WTC11 (cell line): Measurements from ENCODE around the gene ERMAP. TPM values are rescaled to one million over a fixed set of nuclear protein-coding genes. Genes with fewer than 3 reads are reported as not detected.
"Not testable (repeated sequence)": the region's sequence is repeated elsewhere in the genome, so short reads cannot be mapped to it uniquely, and the experiment has no call there.

ENCODE experiments used
- ATAC-seq: fragments of 200-7000 bp; cut with Tn5 transposase; 2 replicates; pipeline ENCODE4 v1.10.0; 2021; ENCODE audit warnings: mild to moderate bottlenecking, moderate library complexity
- CTCF ChIA-PET: fragments of 300-600 bp; sonication (Branson Sonifier 250); formaldehyde crosslinking; loops from one replicate; lab custom pipeline; 2021; ENCODE audit warnings: antibody characterized with exemption; lab: Charles Lee
- POLR2A ChIA-PET: fragments of 350-600 bp; sonication (Branson Sonifier 250); formaldehyde crosslinking; loops from one replicate; lab custom pipeline; 2021; ENCODE audit warnings: antibody characterized with exemption; lab: Charles Lee
- DNase-seq: peaks from one replicate; pipeline ENCODE4 v3.0.0; 2021; ENCODE audit warnings: low spot score
- H3K27ac Mint-ChIP-seq: 2 replicates; pipeline ENCODE4 v1.8.0; 2021; ENCODE audit warnings: mixed read lengths
- H3K27me3 Mint-ChIP-seq: 2 replicates; pipeline ENCODE4 v1.8.0; 2021; ENCODE audit warnings: low read depth, mild to moderate bottlenecking, moderate library complexity, mixed read lengths
- H3K36me3 Mint-ChIP-seq: 2 replicates; pipeline ENCODE4 v1.8.0; 2021; ENCODE audit warnings: mixed read lengths
- H3K4me1 Mint-ChIP-seq: 2 replicates; pipeline ENCODE4 v1.8.0; 2022; ENCODE audit warnings: mixed read lengths
- H3K4me3 Mint-ChIP-seq: 2 replicates; pipeline ENCODE4 v1.8.0; 2021; ENCODE audit warnings: mild to moderate bottlenecking, moderate library complexity, mixed read lengths
- H3K9me3 Mint-ChIP-seq: 2 replicates; pipeline ENCODE4 v1.8.0; 2021; ENCODE audit warnings: mixed read lengths
- CBFB ChIP-seq: sonication (generic); formaldehyde crosslinking; IDR thresholded peaks from 2 replicates; pipeline ENCODE4 v1.8.1; 2022; ENCODE audit warnings: mild to moderate bottlenecking, low read depth, missing genetic modification reagents
- GRHL2 ChIP-seq: fragments of 250-450 bp; sonication (Bioruptor Pico); IDR thresholded peaks from 2 replicates; pipeline ENCODE4 v1.8.0; 2022; ENCODE audit warnings: mild to moderate bottlenecking, moderate library complexity; ENCODE audit not compliant: insufficient replicate concordance, severe bottlenecking
- RELA ChIP-seq: sonication (generic); formaldehyde crosslinking; IDR thresholded peaks from 2 replicates; pipeline ENCODE4 v1.8.1; 2022; ENCODE audit warnings: missing genetic modification reagents, mild to moderate bottlenecking, borderline replicate concordance
- SMAD4 ChIP-seq: sonication (generic); formaldehyde crosslinking; IDR thresholded peaks from 2 replicates; pipeline ENCODE4 v1.8.0; 2022; ENCODE audit warnings: mild to moderate bottlenecking, missing genetic modification reagents
- SP1 ChIP-seq: sonication (generic); formaldehyde crosslinking; conservative IDR thresholded peaks from 2 replicates; pipeline ENCODE4 v1.8.1; 2022; ENCODE audit warnings: missing genetic modification reagents
- ZNF138 ChIP-seq: sonication (generic); formaldehyde crosslinking; conservative IDR thresholded peaks from 2 replicates; pipeline ENCODE4 v1.8.1; 2022; ENCODE audit warnings: mild to moderate bottlenecking, moderate library complexity, missing genetic modification reagents
- ZNF263 ChIP-seq: sonication (generic); formaldehyde crosslinking; IDR thresholded peaks from 2 replicates; pipeline ENCODE4 v1.8.1; 2022; ENCODE audit warnings: low read depth, mild to moderate bottlenecking, moderate library complexity, missing genetic modification reagents
- total RNA-seq: library from RNA; stranded (reverse); gene quantifications from 3 replicates; pipeline ENCODE4 v1.2.3, GENCODE V29; 2021
- TF ChIP-seq, protein P1 (sequence below): sonication (generic); formaldehyde crosslinking; IDR thresholded peaks from 2 replicates; pipeline ENCODE4 v1.8.0; 2022; ENCODE audit warnings: mild to moderate bottlenecking, missing genetic modification reagents
- TF ChIP-seq, protein P2 (sequence below): fragments of 200-600 bp; IDR thresholded peaks from 2 replicates; pipeline ENCODE4 v1.8.0; 2022; ENCODE audit warnings: antibody characterized with exemption
- TF ChIP-seq, protein P3 (sequence below): sonication (generic); formaldehyde crosslinking; conservative IDR thresholded peaks from 2 replicates; pipeline ENCODE4 v1.8.1; 2023; ENCODE audit warnings: mild to moderate bottlenecking, low read depth, missing genetic modification reagents, moderate library complexity
- TF ChIP-seq, protein P4 (sequence below): sonication (generic); formaldehyde crosslinking; IDR thresholded peaks from 2 replicates; pipeline ENCODE4 v1.8.0; 2022; ENCODE audit warnings: mild to moderate bottlenecking, missing genetic modification reagents

Gene ERMAP
- total RNA-seq, 1 experiment from 2014 or later = 2.6 TPM

DNA sequence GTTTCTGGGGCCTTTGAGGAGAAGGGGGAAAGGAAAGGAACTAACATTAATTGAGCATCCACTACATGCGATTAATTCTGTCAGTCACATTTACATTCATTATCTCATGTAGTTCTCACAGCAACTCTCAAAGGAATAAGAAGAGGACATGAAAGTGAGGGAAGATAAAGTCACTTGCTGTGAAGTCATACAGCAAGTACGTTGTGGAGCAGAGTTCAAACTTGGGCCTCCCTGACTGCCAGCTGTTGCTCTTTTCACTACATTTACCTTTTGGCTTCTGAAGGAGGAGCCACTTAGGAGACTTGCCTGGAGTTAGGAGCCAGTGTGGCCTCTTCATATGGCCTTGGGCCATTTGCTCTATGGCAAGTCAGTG, 35.7 kb downstream of the ERMAP start:
- no peak for TF ChIP-seq ZNF263 (CRISPR knock-in tag)
- no peak for TF ChIP-seq ZNF138 (CRISPR knock-in tag)
- TF ChIP-seq, protein P1, sequence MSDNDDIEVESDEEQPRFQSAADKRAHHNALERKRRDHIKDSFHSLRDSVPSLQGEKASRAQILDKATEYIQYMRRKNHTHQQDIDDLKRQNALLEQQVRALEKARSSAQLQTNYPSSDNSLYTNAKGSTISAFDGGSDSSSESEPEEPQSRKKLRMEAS = no peak
- TF ChIP-seq SP1 = no peak
- no peak for TF ChIP-seq RELA (CRISPR knock-in tag)
- Mint-ChIP-seq H3K4me1 (peaks cover 12% of the 10 kb centered on the region), H3K27ac (no peak overlapping the region), H3K36me3 (peaks cover 42% of the 10 kb centered on the region), H3K4me3 (no peak overlapping the region), H3K27me3 (peaks cover 4% of the 10 kb centered on the region), H3K9me3 (peaks cover 19% of the 10 kb centered on the region)
- ChIA-PET CTCF (no interaction called here), POLR2A (no interaction called here)
- ATAC-seq = no peak
- no peak for DNase-seq

DNA sequence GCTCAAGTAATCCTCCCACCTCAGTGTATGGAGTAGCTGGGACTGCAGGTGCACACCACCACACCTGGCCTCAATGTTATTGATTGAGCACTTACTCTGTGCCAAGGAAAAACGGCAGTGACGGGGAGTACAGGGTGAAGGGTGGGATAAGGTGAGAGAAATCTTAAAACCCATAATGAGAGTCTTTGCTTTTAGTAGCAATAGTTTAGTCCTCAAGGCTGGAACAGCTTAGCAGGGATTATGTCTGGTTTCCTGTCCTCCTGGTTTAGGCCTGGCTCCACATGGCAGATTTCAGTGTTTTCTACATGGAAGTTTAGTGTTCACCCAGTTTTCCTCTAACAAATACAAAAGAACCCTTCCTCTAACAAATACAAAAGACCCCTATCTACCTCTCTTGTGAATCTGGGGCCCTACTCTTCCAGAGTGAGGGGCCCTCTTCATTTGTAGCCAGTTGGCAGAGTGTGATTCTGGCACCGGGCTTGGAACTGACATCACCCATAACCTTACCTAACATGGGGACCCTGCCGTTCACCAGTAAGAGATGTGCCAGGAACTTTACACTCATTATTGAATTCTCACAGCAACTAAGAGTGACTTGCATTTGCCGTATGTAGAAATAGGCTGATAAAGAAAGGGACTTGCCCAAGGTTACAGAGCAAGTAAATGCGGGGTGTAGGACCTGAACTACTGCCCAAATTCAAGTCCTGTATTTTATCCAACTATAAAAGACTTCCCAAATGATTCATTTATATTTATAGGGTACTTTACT, 36.4 kb downstream of the ERMAP start:
- POLR2A ChIA-PET = no interaction called here
- H3K9me3 Mint-ChIP-seq = peaks cover 26% of the 10 kb centered on the region
- peaks cover 47% of the 10 kb centered on the region for H3K36me3 Mint-ChIP-seq
- CTCF ChIA-PET = no interaction called here
- no peak for TF ChIP-seq CBFB (CRISPR knock-in tag)
- ATAC-seq (no peak), DNase-seq (no peak)
- peaks cover 4% of the 10 kb centered on the region for H3K27me3 Mint-ChIP-seq
- no peak overlapping the region for H3K4me3 Mint-ChIP-seq
- peaks cover 4% of the 10 kb centered on the region for H3K4me1 Mint-ChIP-seq
- H3K27ac Mint-ChIP-seq = no peak overlapping the region

DNA sequence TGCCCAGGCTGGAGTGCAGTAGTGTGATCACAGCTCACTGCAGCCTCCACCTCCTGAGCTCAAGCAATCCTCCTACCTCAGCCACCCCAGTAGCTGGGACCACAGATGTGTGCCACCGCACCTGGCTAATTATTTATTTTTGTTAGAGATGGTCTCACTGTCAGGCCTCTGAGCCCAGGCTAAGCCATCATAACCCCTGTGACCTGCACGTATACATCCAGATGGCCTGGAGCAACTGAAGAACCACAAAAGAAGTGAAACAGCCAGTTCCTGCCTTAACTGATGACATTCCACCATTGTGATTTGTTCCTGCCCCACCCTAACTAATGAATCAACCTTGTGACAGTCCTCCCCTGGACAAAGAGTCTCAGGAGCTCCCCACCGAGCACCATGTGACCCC, 39.6 kb downstream of the ERMAP start:
- H3K9me3 Mint-ChIP-seq = peaks cover 45% of the 10 kb centered on the region
- H3K27me3 Mint-ChIP-seq, H3K4me3 Mint-ChIP-seq, CTCF ChIA-PET, H3K4me1 Mint-ChIP-seq, POLR2A ChIA-PET, H3K27ac Mint-ChIP-seq, DNase-seq, ATAC-seq: not testable (repeated sequence)
- peaks cover 23% of the 10 kb centered on the region for H3K36me3 Mint-ChIP-seq

DNA sequence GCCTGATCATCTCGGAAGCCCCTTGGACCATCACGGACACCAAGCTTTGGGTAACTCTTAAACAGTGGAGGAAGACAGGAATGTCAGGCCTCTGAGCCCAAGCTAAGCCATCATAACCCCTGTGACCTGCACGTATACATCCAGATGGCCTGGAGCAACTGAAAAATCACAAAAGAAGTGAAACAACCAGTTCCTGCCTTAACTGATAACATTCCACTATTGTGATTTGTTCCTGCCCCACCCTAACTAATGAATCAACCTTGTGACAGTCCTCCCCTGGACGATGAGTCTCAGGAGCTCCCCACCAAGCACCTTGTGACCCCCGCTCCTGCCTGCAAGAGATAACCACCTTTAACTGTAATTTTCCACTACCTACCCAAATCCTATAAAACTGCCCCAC, 42.4 kb downstream of the ERMAP start:
- H3K4me3 Mint-ChIP-seq, H3K4me1 Mint-ChIP-seq, ATAC-seq, POLR2A ChIA-PET, DNase-seq, H3K27ac Mint-ChIP-seq: not testable (repeated sequence)
- H3K9me3 Mint-ChIP-seq = peaks cover 45% of the 10 kb centered on the region
- H3K36me3 Mint-ChIP-seq = peaks cover 16% of the 10 kb centered on the region
- peaks cover 11% of the 10 kb centered on the region for H3K27me3 Mint-ChIP-seq
- CTCF ChIA-PET = interaction anchor here (0.7 kb wide), 1 partner anchor 13 kb away, joined by 3 read pairs; the partner anchor contains the start of gene ZNF691

DNA sequence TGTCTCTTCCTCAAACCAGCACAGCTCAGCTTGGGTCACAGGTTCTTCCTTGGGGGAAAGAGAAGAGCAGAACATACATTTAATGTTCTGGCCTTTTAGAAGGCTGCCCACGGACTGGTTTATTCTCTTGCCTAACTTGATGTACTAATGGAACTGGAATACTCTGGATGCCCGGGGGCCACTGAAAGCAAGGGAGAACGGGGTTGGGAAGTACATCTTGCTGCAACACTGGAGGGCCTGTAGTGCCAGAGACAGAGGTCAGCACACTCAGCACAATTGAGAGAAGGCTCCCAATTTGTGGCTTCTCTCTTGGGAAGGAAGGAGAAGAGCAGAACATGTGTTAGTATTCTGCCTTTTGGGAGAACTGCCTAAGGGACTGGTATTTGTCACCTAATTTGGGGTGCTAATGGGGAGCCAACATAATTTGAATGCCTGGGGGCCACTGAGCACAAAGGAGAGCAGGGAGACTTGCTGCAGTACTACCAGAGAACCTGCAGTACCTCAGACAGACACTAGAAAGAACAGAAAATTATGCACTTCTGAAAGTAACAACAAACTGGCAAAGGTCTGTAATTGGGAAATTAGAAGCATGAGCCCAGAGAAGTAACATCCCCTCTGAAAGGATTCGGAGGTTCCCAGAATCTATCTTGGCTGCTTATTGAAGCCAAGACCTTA, 43.6 kb downstream of the ERMAP start:
- H3K27me3 Mint-ChIP-seq = peaks cover 14% of the 10 kb centered on the region
- no peak overlapping the region for H3K27ac Mint-ChIP-seq
- peak; percentile 75 for ATAC-seq
- no peaks in the 10 kb centered on the region for H3K4me1 Mint-ChIP-seq
- no peak for DNase-seq
- CTCF ChIA-PET = interaction anchor here (2.5 kb wide), 1 partner anchor 15 kb away, joined by 10 read pairs; the partner anchor contains the start of gene ZNF691
- H3K36me3 Mint-ChIP-seq = peaks cover 16% of the 10 kb centered on the region
- no peak overlapping the region for H3K4me3 Mint-ChIP-seq
- TF ChIP-seq, protein P2, sequence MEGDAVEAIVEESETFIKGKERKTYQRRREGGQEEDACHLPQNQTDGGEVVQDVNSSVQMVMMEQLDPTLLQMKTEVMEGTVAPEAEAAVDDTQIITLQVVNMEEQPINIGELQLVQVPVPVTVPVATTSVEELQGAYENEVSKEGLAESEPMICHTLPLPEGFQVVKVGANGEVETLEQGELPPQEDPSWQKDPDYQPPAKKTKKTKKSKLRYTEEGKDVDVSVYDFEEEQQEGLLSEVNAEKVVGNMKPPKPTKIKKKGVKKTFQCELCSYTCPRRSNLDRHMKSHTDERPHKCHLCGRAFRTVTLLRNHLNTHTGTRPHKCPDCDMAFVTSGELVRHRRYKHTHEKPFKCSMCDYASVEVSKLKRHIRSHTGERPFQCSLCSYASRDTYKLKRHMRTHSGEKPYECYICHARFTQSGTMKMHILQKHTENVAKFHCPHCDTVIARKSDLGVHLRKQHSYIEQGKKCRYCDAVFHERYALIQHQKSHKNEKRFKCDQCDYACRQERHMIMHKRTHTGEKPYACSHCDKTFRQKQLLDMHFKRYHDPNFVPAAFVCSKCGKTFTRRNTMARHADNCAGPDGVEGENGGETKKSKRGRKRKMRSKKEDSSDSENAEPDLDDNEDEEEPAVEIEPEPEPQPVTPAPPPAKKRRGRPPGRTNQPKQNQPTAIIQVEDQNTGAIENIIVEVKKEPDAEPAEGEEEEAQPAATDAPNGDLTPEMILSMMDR = 0 out of 2 replicates have a peak, but pooled peaks have one; percentile 15
- no peak for TF ChIP-seq SMAD4 (CRISPR knock-in tag)
- TF ChIP-seq, all 79 proteins: peak for 1
- H3K9me3 Mint-ChIP-seq = peaks cover 45% of the 10 kb centered on the region
- POLR2A ChIA-PET = no interaction called here

DNA sequence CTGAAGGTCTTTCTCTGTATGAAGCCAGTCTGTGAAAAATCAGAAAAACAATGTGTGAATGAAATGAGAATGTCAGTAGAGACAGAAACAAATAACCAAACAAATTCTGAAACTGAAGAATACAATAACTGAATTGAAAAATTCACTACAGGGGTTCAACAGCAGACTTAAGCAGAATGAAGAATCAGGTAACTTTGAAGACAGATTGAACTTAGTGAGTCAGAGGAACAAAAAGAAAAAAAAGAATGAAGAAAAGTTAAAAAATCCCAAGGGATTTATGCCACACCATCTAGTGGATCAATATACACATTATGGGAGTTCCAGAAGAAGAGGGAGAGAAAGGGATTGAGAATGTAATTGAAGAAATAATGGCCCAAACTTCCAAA, 44.1 kb downstream of the ERMAP start:
- CTCF ChIA-PET = interaction anchor here (2.5 kb wide), 1 partner anchor 15 kb away, joined by 10 read pairs; the partner anchor contains the start of gene ZNF691
- H3K9me3 Mint-ChIP-seq = peaks cover 40% of the 10 kb centered on the region
- POLR2A ChIA-PET = no interaction called here
- no peaks in the 10 kb centered on the region for H3K4me1 Mint-ChIP-seq
- peaks cover 16% of the 10 kb centered on the region for H3K27me3 Mint-ChIP-seq
- H3K36me3 Mint-ChIP-seq = peaks cover 16% of the 10 kb centered on the region
- no peak overlapping the region for H3K4me3 Mint-ChIP-seq
- ATAC-seq = no peak
- H3K27ac Mint-ChIP-seq = no peak overlapping the region
- no peak for DNase-seq
- TF ChIP-seq GRHL2 (CRISPR knock-in tag) = no peak
- TF ChIP-seq, protein P3, sequence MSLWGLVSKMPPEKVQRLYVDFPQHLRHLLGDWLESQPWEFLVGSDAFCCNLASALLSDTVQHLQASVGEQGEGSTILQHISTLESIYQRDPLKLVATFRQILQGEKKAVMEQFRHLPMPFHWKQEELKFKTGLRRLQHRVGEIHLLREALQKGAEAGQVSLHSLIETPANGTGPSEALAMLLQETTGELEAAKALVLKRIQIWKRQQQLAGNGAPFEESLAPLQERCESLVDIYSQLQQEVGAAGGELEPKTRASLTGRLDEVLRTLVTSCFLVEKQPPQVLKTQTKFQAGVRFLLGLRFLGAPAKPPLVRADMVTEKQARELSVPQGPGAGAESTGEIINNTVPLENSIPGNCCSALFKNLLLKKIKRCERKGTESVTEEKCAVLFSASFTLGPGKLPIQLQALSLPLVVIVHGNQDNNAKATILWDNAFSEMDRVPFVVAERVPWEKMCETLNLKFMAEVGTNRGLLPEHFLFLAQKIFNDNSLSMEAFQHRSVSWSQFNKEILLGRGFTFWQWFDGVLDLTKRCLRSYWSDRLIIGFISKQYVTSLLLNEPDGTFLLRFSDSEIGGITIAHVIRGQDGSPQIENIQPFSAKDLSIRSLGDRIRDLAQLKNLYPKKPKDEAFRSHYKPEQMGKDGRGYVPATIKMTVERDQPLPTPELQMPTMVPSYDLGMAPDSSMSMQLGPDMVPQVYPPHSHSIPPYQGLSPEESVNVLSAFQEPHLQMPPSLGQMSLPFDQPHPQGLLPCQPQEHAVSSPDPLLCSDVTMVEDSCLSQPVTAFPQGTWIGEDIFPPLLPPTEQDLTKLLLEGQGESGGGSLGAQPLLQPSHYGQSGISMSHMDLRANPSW (CRISPR knock-in tag) = no peak
- TF ChIP-seq, protein P4, sequence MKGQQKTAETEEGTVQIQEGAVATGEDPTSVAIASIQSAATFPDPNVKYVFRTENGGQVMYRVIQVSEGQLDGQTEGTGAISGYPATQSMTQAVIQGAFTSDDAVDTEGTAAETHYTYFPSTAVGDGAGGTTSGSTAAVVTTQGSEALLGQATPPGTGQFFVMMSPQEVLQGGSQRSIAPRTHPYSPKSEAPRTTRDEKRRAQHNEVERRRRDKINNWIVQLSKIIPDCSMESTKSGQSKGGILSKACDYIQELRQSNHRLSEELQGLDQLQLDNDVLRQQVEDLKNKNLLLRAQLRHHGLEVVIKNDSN (CRISPR knock-in tag) = no peak
- TF ChIP-seq, protein P2 = no peak
